ENCODE measurements around the gene OR7A10.

- no peak for TF ChIP-seq YY1 (IDR thresholded peaks at IDR 0.05; ENCODE audit: insufficient read depth, insufficient read length)
- TF ChIP-seq SUZ12 (IDR thresholded peaks at IDR 0.05; ENCODE audit: extremely low read depth, insufficient read depth, insufficient read length): no peak
These were observed 19.8 kb upstream of the OR7A10 start for GRCh38 chr19:14868497-14868896.
